ENCODE results near the gene MAN1B1. TPM values are rescaled to one million over a fixed set of nuclear protein-coding genes. Genes with fewer than 3 reads are reported as not detected.

Gene MAN1B1
- total RNA-seq, 1 experiment from 2014 or later = 50.9 TPM

DNA sequence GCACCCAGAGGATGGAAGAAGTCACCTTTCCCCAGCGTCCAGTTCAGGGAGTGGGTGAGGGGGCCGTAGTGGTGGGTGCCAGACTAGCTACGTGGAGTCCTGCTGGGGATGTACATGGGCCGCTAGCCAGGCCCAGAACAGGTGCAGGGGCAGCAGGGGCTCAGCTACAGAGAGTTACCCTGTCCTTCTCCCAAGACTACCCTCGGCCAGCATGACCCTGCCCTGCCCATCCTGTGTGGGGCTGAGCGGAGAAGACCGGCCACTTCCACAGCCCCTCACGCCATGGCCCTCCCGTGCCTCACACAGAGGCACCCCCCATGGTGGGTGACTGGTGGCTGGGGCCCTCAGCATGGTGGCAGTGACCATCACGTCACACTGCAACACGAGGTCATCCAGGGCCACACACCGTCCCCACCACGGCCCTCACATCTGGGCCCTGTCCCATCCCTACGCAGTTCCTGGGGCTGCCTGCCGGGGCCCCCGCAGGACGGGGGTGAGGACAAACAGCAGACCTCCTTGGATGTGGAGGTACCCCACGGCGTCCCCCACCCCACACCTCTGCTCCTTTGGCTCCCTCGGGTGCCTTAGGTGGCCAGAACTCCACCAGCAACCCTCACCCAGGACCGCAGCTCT, 28.7 kb downstream of the MAN1B1 start:
- Histone ChIP-seq H3K9ac (ENCODE audit: low read length) (peak overlapping the region; percentile 83), H3K4me2 (ENCODE audit: low read length) (peak overlapping the region; percentile 96), H3K4me1 (ENCODE audit: control insufficient read depth in 1 of 2, insufficient read depth in 2 of 2, low read length in 2 of 2) (peaks cover 4 to 19% of the 10 kb centered on the region in 2 experiments), H3K27ac (ENCODE audit: low read depth, low read length) (peak overlapping the region; percentile 72; the same call in 1 of the 2 replicates), H3K4me3 (replicated peaks in 1 of 2; ENCODE audit: low read depth in 1 of 2, low read length in 2 of 2) (peak overlapping the region; percentile 54 to 67), H4K20me1 (ENCODE audit: insufficient read depth) (no peaks in the 10 kb centered on the region), H3K79me2 (ENCODE audit: insufficient read depth, low read length) (peaks cover 19% of the 10 kb centered on the region), H3K9me2 (ENCODE audit: insufficient read depth) (no peaks in the 10 kb centered on the region), H2AFZ (ENCODE audit: low read depth, low read length, poor library complexity, severe bottlenecking) (no peak overlapping the region), H3K9me3 (ENCODE audit: control insufficient read depth in 1 of 2, insufficient read depth in 1 of 2, low read depth in 1 of 2, low read length in 2 of 2) (no peaks in the 10 kb centered on the region), H3K27me3 (ENCODE audit: insufficient read depth, low read length) (no peaks in the 10 kb centered on the region), H3K36me3 (ENCODE audit: control insufficient read depth in 1 of 2, insufficient read depth in 2 of 2, low read length in 2 of 2) (peaks cover 6 to 22% of the 10 kb centered on the region in 2 experiments; a peak in 3 of 4 replicates)
- ChIA-PET CTCF (interaction anchor here (0.7 to 1.2 kb wide), 2 partner anchors 69 to 112 kb away, joined by 3 to 5 read pairs; partner anchors contain the start of genes NPDC1 and RNF224), POLR2A (interaction anchor here (0.6 to 2.0 kb wide), 3 partner anchors 8 to 125 kb away, joined by 3 to 5 read pairs (median 3); partner anchors contain the start of gene TUBB4B), RAD21 (ENCODE audit: low non-redundant PET in 1 of 2, low total read pairs in 2 of 2, uncharacterized antibody in 2 of 2, unreplicated experiment in 2 of 2) (no interaction called here)
- BruUV-seq (replicated peaks) = no TSS peak
- ATAC-seq (no peak), DNase-seq (ENCODE audit: low read depth, low spot score) (no peak)
- TF ChIP-seq ZFX (IDR thresholded peaks at IDR 0.05) = no peak
- no peak for TF ChIP-seq SP1 (IDR thresholded peaks at IDR 0.05; ENCODE audit: low read depth)
- no peak for TF ChIP-seq POLR2AphosphoS5 (IDR thresholded peaks at IDR 0.05; ENCODE audit: low read depth, low read length)
- TF ChIP-seq SRF (IDR thresholded peaks at IDR 0.05; ENCODE audit: low read depth) = no peak
- TF ChIP-seq, protein P1, sequence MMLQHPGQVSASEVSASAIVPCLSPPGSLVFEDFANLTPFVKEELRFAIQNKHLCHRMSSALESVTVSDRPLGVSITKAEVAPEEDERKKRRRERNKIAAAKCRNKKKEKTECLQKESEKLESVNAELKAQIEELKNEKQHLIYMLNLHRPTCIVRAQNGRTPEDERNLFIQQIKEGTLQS (IDR thresholded peaks at IDR 0.05) = no peak
- intact Hi-C loops (cut with micrococcal nuclease) = no loop called here

DNA sequence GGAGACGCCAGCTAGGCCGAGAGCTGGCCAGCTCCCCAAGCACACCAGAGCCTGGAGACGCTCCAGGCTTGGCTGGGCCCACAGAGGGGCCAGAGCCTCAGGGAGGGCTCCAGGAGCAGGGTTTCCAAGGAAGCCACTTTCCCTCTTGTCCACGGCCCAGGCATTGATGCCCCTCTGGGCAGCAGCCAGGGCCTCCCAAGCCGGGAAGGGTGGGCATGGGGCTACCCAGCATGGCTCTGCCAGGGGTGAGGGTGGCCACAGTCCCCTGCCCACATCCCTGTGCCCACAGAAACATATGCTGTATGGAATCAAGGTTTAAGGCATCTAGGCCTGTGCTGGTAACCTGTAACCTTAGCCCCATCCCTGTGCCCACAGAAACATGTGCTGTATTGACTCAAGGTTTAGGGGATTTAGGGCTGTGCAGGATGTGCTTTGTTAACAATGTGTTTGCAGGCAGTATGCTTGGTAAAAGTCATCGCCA, 29.3 kb downstream of the MAN1B1 start:
- no peak for TF ChIP-seq CBX3 (IDR thresholded peaks at IDR 0.05; ENCODE audit: low read depth)
- TF ChIP-seq JUND (IDR thresholded peaks at IDR 0.05) = no peak
- TF ChIP-seq, protein P1 (IDR thresholded peaks at IDR 0.05) = no peak
- TF ChIP-seq TCF7L2 (IDR thresholded peaks at IDR 0.05; ENCODE audit: borderline replicate concordance, extremely low read depth, insufficient read depth, insufficient read length) = no peak
- no peak for TF ChIP-seq RAD21 (IDR thresholded peaks at IDR 0.05; ENCODE audit: low read depth)
- no peak for TF ChIP-seq POLR2AphosphoS5 (IDR thresholded peaks at IDR 0.05; ENCODE audit: low read depth, low read length)
- no peak for TF ChIP-seq FOSL1 (IDR thresholded peaks at IDR 0.05; ENCODE audit: low read depth)
- TF ChIP-seq ELF1 (IDR thresholded peaks at IDR 0.05; ENCODE audit: borderline replicate concordance, low read depth) = no peak
- TF ChIP-seq SRF (IDR thresholded peaks at IDR 0.05; ENCODE audit: low read depth) = no peak
- no peak for TF ChIP-seq EZH2phosphoT487 (IDR thresholded peaks at IDR 0.05; ENCODE audit: borderline replicate concordance)
- TF ChIP-seq ZNF274 (IDR thresholded peaks at IDR 0.05; ENCODE audit: low read depth, low read length) = no peak
- TF ChIP-seq, protein P2, sequence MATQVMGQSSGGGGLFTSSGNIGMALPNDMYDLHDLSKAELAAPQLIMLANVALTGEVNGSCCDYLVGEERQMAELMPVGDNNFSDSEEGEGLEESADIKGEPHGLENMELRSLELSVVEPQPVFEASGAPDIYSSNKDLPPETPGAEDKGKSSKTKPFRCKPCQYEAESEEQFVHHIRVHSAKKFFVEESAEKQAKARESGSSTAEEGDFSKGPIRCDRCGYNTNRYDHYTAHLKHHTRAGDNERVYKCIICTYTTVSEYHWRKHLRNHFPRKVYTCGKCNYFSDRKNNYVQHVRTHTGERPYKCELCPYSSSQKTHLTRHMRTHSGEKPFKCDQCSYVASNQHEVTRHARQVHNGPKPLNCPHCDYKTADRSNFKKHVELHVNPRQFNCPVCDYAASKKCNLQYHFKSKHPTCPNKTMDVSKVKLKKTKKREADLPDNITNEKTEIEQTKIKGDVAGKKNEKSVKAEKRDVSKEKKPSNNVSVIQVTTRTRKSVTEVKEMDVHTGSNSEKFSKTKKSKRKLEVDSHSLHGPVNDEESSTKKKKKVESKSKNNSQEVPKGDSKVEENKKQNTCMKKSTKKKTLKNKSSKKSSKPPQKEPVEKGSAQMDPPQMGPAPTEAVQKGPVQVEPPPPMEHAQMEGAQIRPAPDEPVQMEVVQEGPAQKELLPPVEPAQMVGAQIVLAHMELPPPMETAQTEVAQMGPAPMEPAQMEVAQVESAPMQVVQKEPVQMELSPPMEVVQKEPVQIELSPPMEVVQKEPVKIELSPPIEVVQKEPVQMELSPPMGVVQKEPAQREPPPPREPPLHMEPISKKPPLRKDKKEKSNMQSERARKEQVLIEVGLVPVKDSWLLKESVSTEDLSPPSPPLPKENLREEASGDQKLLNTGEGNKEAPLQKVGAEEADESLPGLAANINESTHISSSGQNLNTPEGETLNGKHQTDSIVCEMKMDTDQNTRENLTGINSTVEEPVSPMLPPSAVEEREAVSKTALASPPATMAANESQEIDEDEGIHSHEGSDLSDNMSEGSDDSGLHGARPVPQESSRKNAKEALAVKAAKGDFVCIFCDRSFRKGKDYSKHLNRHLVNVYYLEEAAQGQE (IDR thresholded peaks at IDR 0.05; ENCODE audit: low read depth) = no peak
- no peak for TF ChIP-seq EZH2 (IDR thresholded peaks at IDR 0.05)
- TF ChIP-seq ZFX (IDR thresholded peaks at IDR 0.05) = no peak
- TF ChIP-seq EGR1 (IDR thresholded peaks at IDR 0.05; ENCODE audit: low read depth) = no peak
- no peak for TF ChIP-seq POLR2A (IDR thresholded peaks at IDR 0.05; ENCODE audit: borderline replicate concordance, extremely low read depth, insufficient read depth, insufficient read length)
- CTCF ChIA-PET = no interaction called here
- Histone ChIP-seq H3K9ac (ENCODE audit: low read length) (no peak overlapping the region), H3K4me3 (replicated peaks in 1 of 2; ENCODE audit: low read depth in 1 of 2, low read length in 2 of 2) (no peak overlapping the region), H3K79me2 (ENCODE audit: insufficient read depth, low read length) (peaks cover 19% of the 10 kb centered on the region), H3K4me2 (ENCODE audit: low read length) (no peak overlapping the region), H3K36me3 (ENCODE audit: control insufficient read depth in 1 of 2, insufficient read depth in 2 of 2, low read length in 2 of 2) (peaks cover 6 to 18% of the 10 kb centered on the region in 2 experiments; a peak in 3 of 4 replicates), H2AFZ (ENCODE audit: low read depth, low read length, poor library complexity, severe bottlenecking) (no peak overlapping the region), H3K4me1 (ENCODE audit: control insufficient read depth in 1 of 2, insufficient read depth in 2 of 2, low read length in 2 of 2) (peaks cover 4 to 19% of the 10 kb centered on the region in 2 experiments), H3K9me2 (ENCODE audit: insufficient read depth) (no peaks in the 10 kb centered on the region), H3K27me3 (ENCODE audit: insufficient read depth, low read length) (no peaks in the 10 kb centered on the region), H4K20me1 (ENCODE audit: insufficient read depth) (no peaks in the 10 kb centered on the region), H3K27ac (ENCODE audit: low read depth, low read length) (no peak overlapping the region; the same call in 1 of the 2 replicates), H3K9me3 (ENCODE audit: control insufficient read depth in 1 of 2, insufficient read depth in 1 of 2, low read depth in 1 of 2, low read length in 2 of 2) (no peaks in the 10 kb centered on the region)
- intact Hi-C loops (cut with micrococcal nuclease) = no loop called here
- RAD21 ChIA-PET (ENCODE audit: low non-redundant PET in 1 of 2, low total read pairs in 2 of 2, uncharacterized antibody in 2 of 2, unreplicated experiment in 2 of 2) = no interaction called here
- ATAC-seq (no peak), DNase-seq (ENCODE audit: low read depth, low spot score) (no peak)
- POLR2A ChIA-PET = interaction anchor here (2.0 kb wide), 1 partner anchor 125 kb away, joined by 5 read pairs; the partner anchor contains the start of gene TUBB4B
- BruUV-seq (replicated peaks) = no TSS peak

Data from HCT116 (cell line).